GM12801 (cell line): Measurements from ENCODE around the gene RARA.

Experiments used
- TF ChIP-seq, protein P1 (sequence below): IDR thresholded peaks from one replicate; pipeline ENCODE4 v1.5.1; 2011; ENCODE audit warnings: control low read depth; ENCODE audit not compliant: insufficient read length; ENCODE audit errors: extremely low read depth

Gene RARA

GRCh38 chr17:40320756-40321523 lies 12.0 kb downstream of the RARA start:
- TF ChIP-seq, protein P1, sequence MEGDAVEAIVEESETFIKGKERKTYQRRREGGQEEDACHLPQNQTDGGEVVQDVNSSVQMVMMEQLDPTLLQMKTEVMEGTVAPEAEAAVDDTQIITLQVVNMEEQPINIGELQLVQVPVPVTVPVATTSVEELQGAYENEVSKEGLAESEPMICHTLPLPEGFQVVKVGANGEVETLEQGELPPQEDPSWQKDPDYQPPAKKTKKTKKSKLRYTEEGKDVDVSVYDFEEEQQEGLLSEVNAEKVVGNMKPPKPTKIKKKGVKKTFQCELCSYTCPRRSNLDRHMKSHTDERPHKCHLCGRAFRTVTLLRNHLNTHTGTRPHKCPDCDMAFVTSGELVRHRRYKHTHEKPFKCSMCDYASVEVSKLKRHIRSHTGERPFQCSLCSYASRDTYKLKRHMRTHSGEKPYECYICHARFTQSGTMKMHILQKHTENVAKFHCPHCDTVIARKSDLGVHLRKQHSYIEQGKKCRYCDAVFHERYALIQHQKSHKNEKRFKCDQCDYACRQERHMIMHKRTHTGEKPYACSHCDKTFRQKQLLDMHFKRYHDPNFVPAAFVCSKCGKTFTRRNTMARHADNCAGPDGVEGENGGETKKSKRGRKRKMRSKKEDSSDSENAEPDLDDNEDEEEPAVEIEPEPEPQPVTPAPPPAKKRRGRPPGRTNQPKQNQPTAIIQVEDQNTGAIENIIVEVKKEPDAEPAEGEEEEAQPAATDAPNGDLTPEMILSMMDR: no peak

DNA sequence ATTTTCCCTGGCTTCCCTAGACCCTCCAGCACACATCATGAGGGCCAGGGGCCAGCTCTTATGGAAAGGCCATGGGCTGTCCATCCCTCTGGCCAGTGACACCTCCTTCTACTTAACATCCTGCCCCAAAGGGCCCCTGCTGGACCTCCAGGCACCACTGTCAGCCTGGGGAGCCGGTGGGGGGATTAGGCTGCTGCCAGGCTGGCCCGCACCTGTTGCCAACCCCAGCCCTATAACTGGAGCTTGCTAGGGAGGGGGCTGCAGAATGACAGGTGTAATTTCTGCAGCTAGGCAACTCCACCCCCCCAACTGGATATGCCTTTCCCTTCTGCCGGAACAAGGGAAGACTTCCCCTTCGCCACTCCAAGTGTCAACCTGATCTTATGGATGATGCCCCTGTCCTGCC lies 12.5 kb downstream of the RARA start:
- TF ChIP-seq, protein P1: no peak

GRCh38 chr17:40321961-40322357 lies 13.0 kb downstream of the RARA start:
- TF ChIP-seq, protein P1: no peak

- TF ChIP-seq, protein P1: no peak
Observed at GRCh38 chr17:40322358-40323315, 13.7 kb downstream of the RARA start.

GRCh38 chr17:40323391-40324381 lies 14.7 kb downstream of the RARA start:
- TF ChIP-seq, protein P1: no peak

DNA sequence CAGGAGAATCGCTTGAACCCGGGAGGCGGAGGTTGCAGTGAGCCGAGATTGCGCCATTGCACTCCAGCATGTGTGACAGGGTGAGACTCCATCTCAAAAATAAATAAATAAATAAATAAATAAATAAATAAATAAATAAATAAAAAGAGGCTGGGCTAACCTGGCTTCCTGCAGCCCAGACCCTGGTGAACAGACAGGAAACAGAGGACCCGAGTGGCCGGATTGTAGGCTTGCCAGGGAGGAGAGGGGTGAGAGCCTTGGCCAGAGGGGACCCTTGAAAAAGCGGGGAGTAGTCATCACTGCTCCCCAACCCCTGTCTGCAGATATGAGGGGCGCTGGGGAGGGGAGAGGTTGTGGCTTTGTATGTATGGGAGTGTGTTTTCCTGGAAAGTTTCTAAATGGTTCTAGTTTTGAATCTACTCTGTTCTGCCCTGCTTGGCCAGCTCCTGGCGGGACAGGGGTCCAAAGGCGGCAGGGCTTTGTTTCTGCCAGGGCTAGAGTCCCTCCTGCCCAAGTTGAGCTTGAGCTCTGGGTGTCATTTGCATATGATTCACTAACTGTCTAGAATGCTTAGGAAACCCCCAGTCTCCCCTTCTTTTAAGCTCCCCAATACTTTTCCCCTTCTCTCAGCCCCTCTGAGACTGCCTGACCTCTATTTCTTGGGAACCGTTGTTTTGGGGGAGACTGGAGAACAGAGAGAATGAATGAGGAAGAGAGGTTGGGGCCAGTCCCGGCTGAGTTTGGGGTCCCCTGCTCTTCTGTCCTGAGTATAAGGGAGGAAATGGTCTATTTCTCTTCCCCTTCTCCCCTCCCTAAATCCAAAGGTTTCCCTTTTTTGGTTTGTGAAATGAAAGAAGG lies 16.4 kb downstream of the RARA start:
- TF ChIP-seq, protein P1: no peak
